ENCODE measurements around the gene ATXN7L2.

DNA sequence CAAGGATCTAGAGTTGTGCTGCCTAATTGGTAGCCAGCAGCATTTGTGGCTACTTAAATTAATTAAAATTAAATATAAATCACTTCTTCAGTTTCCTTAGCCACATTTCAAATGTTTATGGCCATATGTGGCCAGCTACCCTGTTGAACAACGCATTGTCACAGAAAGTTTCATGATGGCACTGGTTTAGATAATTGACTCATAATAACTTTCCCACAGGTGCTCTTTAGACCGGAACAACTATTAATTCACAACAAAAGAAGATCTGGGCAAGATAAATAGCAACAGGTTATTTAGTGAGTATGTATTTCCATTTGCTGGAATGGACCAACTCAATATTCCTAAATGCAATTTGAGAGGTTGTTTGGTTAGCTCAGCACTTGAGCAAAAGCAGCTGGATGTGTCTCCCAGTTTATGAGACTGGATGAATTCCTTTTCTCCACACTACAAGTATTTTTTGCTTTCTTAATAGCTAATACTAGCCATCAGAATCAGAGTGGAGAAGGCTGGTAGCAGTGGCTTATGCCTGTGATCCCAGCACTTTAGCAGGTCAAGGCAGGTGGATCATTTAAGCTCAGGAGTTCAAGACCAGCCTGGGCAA, 29.5 kb downstream of the ATXN7L2 start:
- TF ChIP-seq EZH2 (IDR thresholded peaks at IDR 0.05; ENCODE audit: borderline replicate concordance, low read length): no peak
- TF ChIP-seq, protein P1, sequence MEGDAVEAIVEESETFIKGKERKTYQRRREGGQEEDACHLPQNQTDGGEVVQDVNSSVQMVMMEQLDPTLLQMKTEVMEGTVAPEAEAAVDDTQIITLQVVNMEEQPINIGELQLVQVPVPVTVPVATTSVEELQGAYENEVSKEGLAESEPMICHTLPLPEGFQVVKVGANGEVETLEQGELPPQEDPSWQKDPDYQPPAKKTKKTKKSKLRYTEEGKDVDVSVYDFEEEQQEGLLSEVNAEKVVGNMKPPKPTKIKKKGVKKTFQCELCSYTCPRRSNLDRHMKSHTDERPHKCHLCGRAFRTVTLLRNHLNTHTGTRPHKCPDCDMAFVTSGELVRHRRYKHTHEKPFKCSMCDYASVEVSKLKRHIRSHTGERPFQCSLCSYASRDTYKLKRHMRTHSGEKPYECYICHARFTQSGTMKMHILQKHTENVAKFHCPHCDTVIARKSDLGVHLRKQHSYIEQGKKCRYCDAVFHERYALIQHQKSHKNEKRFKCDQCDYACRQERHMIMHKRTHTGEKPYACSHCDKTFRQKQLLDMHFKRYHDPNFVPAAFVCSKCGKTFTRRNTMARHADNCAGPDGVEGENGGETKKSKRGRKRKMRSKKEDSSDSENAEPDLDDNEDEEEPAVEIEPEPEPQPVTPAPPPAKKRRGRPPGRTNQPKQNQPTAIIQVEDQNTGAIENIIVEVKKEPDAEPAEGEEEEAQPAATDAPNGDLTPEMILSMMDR (conservative IDR thresholded peaks at IDR 0.05 in 1 of 2, IDR thresholded peaks at IDR 0.05 in 1 of 2; ENCODE audit: extremely low read depth in 1 of 2, insufficient read depth in 1 of 2, low read depth in 1 of 2, low read length in 2 of 2): no peak
